HepG2 (cell line): ENCODE data around the gene MYO1B. TPM values are rescaled to one million over a fixed set of nuclear protein-coding genes. Genes with fewer than 3 reads are reported as not detected.
A peak's percentile ranks its signal among the peaks of the same experiment; 100 is the strongest.

Experiments used
- ATAC-seq: fragments of 200-7000 bp; cut with Tn5 transposase; 3 replicates; pipeline ENCODE4 v1.9.1; 2020; ENCODE audit warnings: mild to moderate bottlenecking, moderate library complexity
- BruUV-seq: library from RNA; stranded (reverse); fragments of 400-500 nt; replicated peaks from 2 replicates; lab custom pipeline; 2021; lab: Mats Ljungman, UMichigan
- CTCF ChIA-PET: fragments of 300-600 bp; formaldehyde crosslinking; extraction: SDS; loops from one replicate; lab custom pipeline; 2021; ENCODE audit warnings: low total read pairs, inconsistent platforms, low intra/inter-chr PET ratio; lab: Yijun Ruan, JAX
- POLR2A ChIA-PET: fragments of 350-600 bp; sonication (Branson Sonifier 250); formaldehyde crosslinking; loops from one replicate; lab custom pipeline; 2020; ENCODE audit warnings: antibody characterized with exemption, inconsistent platforms; lab: Yijun Ruan, JAX
- DNase-seq: peaks from one replicate; pipeline ENCODE4 v3.0.0-alpha.2; 2015; ENCODE audit warnings: low spot score
- FAIRE-seq: peaks from 3 replicates; lab custom pipeline; 2011; peaks lifted over from hg19 to GRCh38; lab: Jason Lieb, UNC
- H2AFZ ChIP-seq: one replicate; pipeline ENCODE4 v1.6.1; 2011; ENCODE audit warnings: low read length, inconsistent platforms
- H3K27ac ChIP-seq: fragments of 300-600 bp; 3 replicates; pipeline ENCODE4 v1.8.0; 2011; ENCODE audit warnings: mixed run types, mild to moderate bottlenecking, mixed read lengths, low read length, inconsistent platforms; ENCODE audit not compliant: insufficient read depth; ENCODE audit errors: extremely low read length
- H3K27me3 ChIP-seq, 2 experiments: fragments of 200-600 bp in 1 of 2; 2 replicates in 1 of 2; 3 replicates in 1 of 2; pipeline versions ENCODE4 v1.6.0 to v1.8.0; 2011; ENCODE audit warnings: low read length in 2 of 2, mild to moderate bottlenecking in 2 of 2, moderate library complexity in 2 of 2, inconsistent platforms in 1 of 2; ENCODE audit not compliant: insufficient read depth in 2 of 2, control insufficient read depth in 1 of 2
- H3K36me3 ChIP-seq, 2 experiments: fragments of 200-600 bp in 1 of 2; replicated peaks in 1 of 2; 2 replicates in 1 of 2; 3 replicates in 1 of 2; pipeline versions ENCODE4 v1.5.1 to v1.8.0; 2011; ENCODE audit warnings: low read length in 2 of 2, inconsistent platforms in 1 of 2; ENCODE audit not compliant: insufficient read depth in 2 of 2, control insufficient read depth in 1 of 2
- H3K4me1 ChIP-seq: 2 replicates; pipeline ENCODE4 v1.5.1; 2012; ENCODE audit warnings: low read length, inconsistent platforms; ENCODE audit not compliant: insufficient read depth
- H3K4me2 ChIP-seq: 2 replicates; pipeline ENCODE4 v1.6.0; 2011; ENCODE audit warnings: low read depth, low read length, inconsistent platforms
- H3K4me3 ChIP-seq, 3 experiments: fragments of 200-600 bp in 1 of 3; sonication (generic), shearing (Covaris generic) in 1 of 3; replicated peaks in 1 of 3; 2 replicates each; pipeline ENCODE4 v1.5.1; 2011 to 2016; ENCODE audit warnings: low read length in 3 of 3, inconsistent platforms in 2 of 3, low read depth in 2 of 3, mild to moderate bottlenecking in 2 of 3, control low read depth in 1 of 3, mixed read lengths in 1 of 3; ENCODE audit not compliant: insufficient read depth in 1 of 3
- H3K79me2 ChIP-seq: one replicate; pipeline ENCODE4 v1.6.1; 2011; ENCODE audit warnings: low read length, inconsistent platforms; ENCODE audit not compliant: insufficient read depth
- H3K9ac ChIP-seq: 2 replicates; pipeline ENCODE4 v1.6.0; 2011; ENCODE audit warnings: mild to moderate bottlenecking, low read depth, low read length, inconsistent platforms; ENCODE audit not compliant: insufficient read depth
- H3K9me3 ChIP-seq: 2 replicates; pipeline ENCODE4 v1.5.1; 2012; ENCODE audit warnings: mild to moderate bottlenecking, low read length
- H4K20me1 ChIP-seq: 2 replicates; pipeline ENCODE4 v1.6.0; 2011; ENCODE audit warnings: inconsistent platforms, mild to moderate bottlenecking, low read length, moderate library complexity; ENCODE audit not compliant: insufficient read depth
- DPF2 ChIP-seq: sonication (generic); formaldehyde crosslinking; IDR thresholded peaks from 2 replicates; pipeline ENCODE4 v1.4.0; 2020; ENCODE audit warnings: mild to moderate bottlenecking, low read depth, missing genetic modification reagents, borderline replicate concordance
- HNRNPK ChIP-seq: fragments of 200-400 bp; formaldehyde crosslinking; IDR thresholded peaks from 2 replicates; pipeline ENCODE4 v1.6.1; 2018; ENCODE audit warnings: low read length, low read depth, moderate library complexity, mild to moderate bottlenecking; ENCODE audit not compliant: poor library complexity, severe bottlenecking
- HOXA3 ChIP-seq: sonication (generic); formaldehyde crosslinking; IDR thresholded peaks from 2 replicates; pipeline ENCODE4 v1.5.0; 2020; ENCODE audit warnings: missing genetic modification reagents
- MBNL3 ChIP-seq: fragments of 250-450 bp; sonication (Bioruptor Pico); conservative IDR thresholded peaks from 2 replicates; pipeline ENCODE4 v1.8.0; 2022; ENCODE audit warnings: mild to moderate bottlenecking, inconsistent platforms
- NFE2L2 ChIP-seq: fragments of 150-350 bp; IDR thresholded peaks from 2 replicates; pipeline ENCODE4 v1.6.1; 2014; ENCODE audit warnings: low read length
- NFYB ChIP-seq: sonication (generic); formaldehyde crosslinking; IDR thresholded peaks from 2 replicates; pipeline ENCODE4 v1.4.0; 2020; ENCODE audit warnings: missing genetic modification reagents
- SPEN ChIP-seq: sonication (generic); formaldehyde crosslinking; IDR thresholded peaks from 2 replicates; pipeline ENCODE4 v1.5.1; 2020; ENCODE audit warnings: low read depth, mild to moderate bottlenecking, missing genetic modification reagents
- TRIM24 ChIP-seq: sonication (generic); formaldehyde crosslinking; IDR thresholded peaks from 2 replicates; pipeline ENCODE4 v1.8.0; 2022; ENCODE audit warnings: mild to moderate bottlenecking, missing genetic modification reagents
- ZNF124 ChIP-seq: sonication (generic); formaldehyde crosslinking; IDR thresholded peaks from 2 replicates; pipeline ENCODE4 v1.4.0; 2020; ENCODE audit warnings: missing genetic modification reagents
- ZNF446 ChIP-seq: sonication (generic); formaldehyde crosslinking; IDR thresholded peaks from 2 replicates; pipeline ENCODE4 v1.5.0; 2020; ENCODE audit warnings: mild to moderate bottlenecking, missing genetic modification reagents
- ZNF563 ChIP-seq: sonication (generic); formaldehyde crosslinking; IDR thresholded peaks from 2 replicates; pipeline ENCODE4 v1.8.0; 2022; ENCODE audit warnings: mild to moderate bottlenecking, moderate library complexity, missing genetic modification reagents
- WGBS: methylation state at CpG from one replicate; pipeline ENCODE4 v1.1.6; 2017; ENCODE audit warnings: low lambda C conversion rate; 5-methylcytosine and 5-hydroxymethylcytosine counted together
- in situ Hi-C: cut with HindIII; loops from 2 replicates; pipeline ENCODE4 v1.10.0; 2017; ENCODE audit warnings: low pct_unique_long_range_greater_than_20kb; ENCODE audit not compliant: extremely low pct_ligation_motif_present
- intact Hi-C: fragments of 100-400 bp; cut with micrococcal nuclease; formaldehyde crosslinking; loops from one replicate; pipeline ENCODE4 v1.10.0; 2022; ENCODE audit not compliant: unreplicated experiment
- polyA plus RNA-seq, 8 experiments: library from polyadenylated mRNA; depleted of rRNA in 3 of 8; stranded (reverse) in 7 of 8; unstranded in 1 of 8; fragments of >200 nt; fragmentation: Illumina TruSeq in 4 of 8; extraction: Trizol in 4 of 8; gene quantifications; 2 replicates each; pipeline versions ENCODE4 v1.2.1 to v1.2.3, GENCODE V29; 2011 to 2016; ENCODE audit warnings: low read depth in 4 of 8, missing spikeins in 1 of 8, mixed read lengths in 1 of 8; ENCODE audit not compliant: insufficient read depth in 1 of 8
- total RNA-seq, 5 experiments: library from RNA; depleted of rRNA; stranded (reverse); fragments of >200 nt; fragmentation: Illumina TruSeq; extraction: Trizol; gene quantifications; 2 replicates each; pipeline ENCODE4 v1.2.3, GENCODE V29; 2016; ENCODE audit warnings: low read depth in 1 of 5
- TF ChIP-seq, protein P1 (sequence below): sonication (generic); formaldehyde crosslinking; IDR thresholded peaks from 2 replicates; pipeline ENCODE4 v1.4.0; 2020; ENCODE audit warnings: missing genetic modification reagents, borderline replicate concordance
- TF ChIP-seq, protein P2 (sequence below): fragments of 450-650 bp; IDR thresholded peaks from 2 replicates; pipeline ENCODE4 v1.6.1; 2017
- TF ChIP-seq, protein P3 (sequence below), 2 experiments: sonication (generic) in 1 of 2; formaldehyde crosslinking in 1 of 2; IDR thresholded peaks; 2 replicates each; pipeline versions ENCODE4 v1.4.0 to v1.6.1; 2018 to 2020; ENCODE audit warnings: missing genetic modification reagents in 2 of 2, borderline replicate concordance in 1 of 2, low read depth in 1 of 2, mild to moderate bottlenecking in 1 of 2, missing biosample characterization in 1 of 2
- TF ChIP-seq, protein P4 (sequence below): IDR thresholded peaks from 2 replicates; pipeline ENCODE4 v1.6.1; 2012; ENCODE audit warnings: inconsistent platforms
- TF ChIP-seq, protein P5 (sequence below): sonication (generic); formaldehyde crosslinking; IDR thresholded peaks from 2 replicates; pipeline ENCODE4 v1.4.0; 2020; ENCODE audit warnings: missing genetic modification reagents

MYO1B gene
- total and polyA plus RNA-seq, 2 of the 13 experiments (the other 11 are each of a cell fraction or from before 2014, with no cell fraction given), result 36.9 to 89.8 TPM

DNA sequence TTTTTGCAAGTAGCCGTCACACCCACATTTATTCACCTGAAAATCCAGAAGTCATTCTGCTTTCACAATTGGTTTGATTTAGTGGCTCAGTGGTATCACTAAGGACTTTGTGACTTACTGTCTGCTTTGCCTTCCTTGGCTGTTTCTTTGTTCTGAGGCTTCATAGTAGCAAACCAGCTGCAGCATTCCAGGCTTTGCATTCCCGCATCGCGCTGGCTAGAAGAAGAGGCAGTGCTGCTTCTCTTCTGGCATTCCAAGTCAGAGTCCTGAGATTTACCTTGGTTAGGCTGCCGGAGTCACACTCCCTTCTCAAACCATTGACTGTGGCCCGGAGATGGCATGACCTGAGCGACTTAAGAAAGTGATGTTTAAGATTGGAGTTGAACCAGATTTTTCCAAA, 35.1 kb downstream of the MYO1B start (continued):
- TF ChIP-seq SPEN (CRISPR knock-in tag) (no peak), MBNL3 (no peak), HNRNPK (no peak), NFE2L2 (no peak), DPF2 (CRISPR knock-in tag) (no peak)
- TF ChIP-seq, protein P1, sequence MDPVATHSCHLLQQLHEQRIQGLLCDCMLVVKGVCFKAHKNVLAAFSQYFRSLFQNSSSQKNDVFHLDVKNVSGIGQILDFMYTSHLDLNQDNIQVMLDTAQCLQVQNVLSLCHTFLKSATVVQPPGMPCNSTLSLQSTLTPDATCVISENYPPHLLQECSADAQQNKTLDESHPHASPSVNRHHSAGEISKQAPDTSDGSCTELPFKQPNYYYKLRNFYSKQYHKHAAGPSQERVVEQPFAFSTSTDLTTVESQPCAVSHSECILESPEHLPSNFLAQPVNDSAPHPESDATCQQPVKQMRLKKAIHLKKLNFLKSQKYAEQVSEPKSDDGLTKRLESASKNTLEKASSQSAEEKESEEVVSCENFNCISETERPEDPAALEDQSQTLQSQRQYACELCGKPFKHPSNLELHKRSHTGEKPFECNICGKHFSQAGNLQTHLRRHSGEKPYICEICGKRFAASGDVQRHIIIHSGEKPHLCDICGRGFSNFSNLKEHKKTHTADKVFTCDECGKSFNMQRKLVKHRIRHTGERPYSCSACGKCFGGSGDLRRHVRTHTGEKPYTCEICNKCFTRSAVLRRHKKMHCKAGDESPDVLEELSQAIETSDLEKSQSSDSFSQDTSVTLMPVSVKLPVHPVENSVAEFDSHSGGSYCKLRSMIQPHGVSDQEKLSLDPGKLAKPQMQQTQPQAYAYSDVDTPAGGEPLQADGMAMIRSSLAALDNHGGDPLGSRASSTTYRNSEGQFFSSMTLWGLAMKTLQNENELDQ, result no peak

DNA sequence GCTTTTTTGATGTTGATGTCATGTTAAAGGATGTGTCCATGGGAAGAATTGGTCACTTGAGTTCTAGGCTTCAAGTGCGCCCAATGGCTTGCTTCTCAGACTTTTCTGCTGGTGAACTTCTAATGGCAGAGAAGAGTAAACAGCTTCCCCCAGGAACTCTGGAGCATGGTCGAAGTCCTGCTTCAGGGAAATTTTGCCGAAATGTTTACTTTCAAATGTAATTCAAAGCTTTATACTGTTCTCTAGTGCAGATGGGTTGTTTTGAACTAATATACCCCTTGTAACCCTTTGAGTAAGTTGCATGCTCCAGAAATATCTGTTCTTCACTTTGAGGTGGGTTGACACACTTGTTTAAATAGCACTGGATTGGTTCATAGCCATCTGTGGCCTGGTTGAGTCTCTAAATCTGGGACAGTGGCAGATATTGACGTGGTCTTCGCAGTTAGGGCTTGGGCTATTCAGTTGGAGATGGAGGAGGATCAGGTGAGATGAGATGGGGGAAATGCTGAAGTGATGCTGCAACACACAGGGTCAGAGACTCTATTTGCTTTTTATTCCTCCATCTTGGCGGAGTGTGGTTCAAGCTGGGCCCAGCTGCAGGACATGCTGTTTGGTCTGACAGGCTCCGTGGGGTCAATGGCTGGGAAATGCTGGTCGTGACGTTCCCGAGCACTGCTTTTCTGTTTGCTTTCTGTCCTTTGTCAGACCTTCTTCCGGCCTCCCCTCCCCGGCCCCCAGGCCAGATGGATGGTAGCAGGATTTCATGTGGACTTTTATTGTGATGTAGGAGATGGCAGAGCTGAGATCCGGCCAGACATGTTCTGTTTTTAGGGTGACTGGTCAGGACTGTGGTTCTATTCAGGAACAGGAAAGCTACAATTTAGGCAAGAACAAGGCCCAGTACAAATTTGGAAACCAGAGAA, 35.9 kb downstream of the MYO1B start:
- Histone ChIP-seq H3K4me3 (no peak overlapping the region), H3K9ac (no peak overlapping the region), H4K20me1 (no peaks in the 10 kb centered on the region), H3K4me1 (peaks cover 20% of the 10 kb centered on the region), H3K9me3 (no peaks in the 10 kb centered on the region), H3K4me2 (no peak overlapping the region), H3K79me2 (peaks cover 34% of the 10 kb centered on the region), H3K27ac (peak overlapping the region; percentile 23), H3K36me3 (peaks cover 14 to 58% of the 10 kb centered on the region in 2 experiments), H2AFZ (no peak overlapping the region), H3K27me3 (no peaks in the 10 kb centered on the region)
- WGBS, result 90% methylated on average over 13 of the region's 13 CpGs
- ChIA-PET CTCF (no interaction called here), POLR2A (interaction anchor here (0.8 kb wide), 1 partner anchor 35 kb away, joined by 3 read pairs; no protein-coding TSS in a partner anchor)
- ATAC-seq, result peak; percentile 67
- in situ Hi-C loops (no loop called here), intact Hi-C loops (no loop called here)
- no peak for FAIRE-seq
- no TSS peak for BruUV-seq
- DNase-seq, result peak; percentile 35
- TF ChIP-seq, protein P2, sequence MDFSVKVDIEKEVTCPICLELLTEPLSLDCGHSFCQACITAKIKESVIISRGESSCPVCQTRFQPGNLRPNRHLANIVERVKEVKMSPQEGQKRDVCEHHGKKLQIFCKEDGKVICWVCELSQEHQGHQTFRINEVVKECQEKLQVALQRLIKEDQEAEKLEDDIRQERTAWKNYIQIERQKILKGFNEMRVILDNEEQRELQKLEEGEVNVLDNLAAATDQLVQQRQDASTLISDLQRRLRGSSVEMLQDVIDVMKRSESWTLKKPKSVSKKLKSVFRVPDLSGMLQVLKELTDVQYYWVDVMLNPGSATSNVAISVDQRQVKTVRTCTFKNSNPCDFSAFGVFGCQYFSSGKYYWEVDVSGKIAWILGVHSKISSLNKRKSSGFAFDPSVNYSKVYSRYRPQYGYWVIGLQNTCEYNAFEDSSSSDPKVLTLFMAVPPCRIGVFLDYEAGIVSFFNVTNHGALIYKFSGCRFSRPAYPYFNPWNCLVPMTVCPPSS, result no peak
- TF ChIP-seq, protein P3, sequence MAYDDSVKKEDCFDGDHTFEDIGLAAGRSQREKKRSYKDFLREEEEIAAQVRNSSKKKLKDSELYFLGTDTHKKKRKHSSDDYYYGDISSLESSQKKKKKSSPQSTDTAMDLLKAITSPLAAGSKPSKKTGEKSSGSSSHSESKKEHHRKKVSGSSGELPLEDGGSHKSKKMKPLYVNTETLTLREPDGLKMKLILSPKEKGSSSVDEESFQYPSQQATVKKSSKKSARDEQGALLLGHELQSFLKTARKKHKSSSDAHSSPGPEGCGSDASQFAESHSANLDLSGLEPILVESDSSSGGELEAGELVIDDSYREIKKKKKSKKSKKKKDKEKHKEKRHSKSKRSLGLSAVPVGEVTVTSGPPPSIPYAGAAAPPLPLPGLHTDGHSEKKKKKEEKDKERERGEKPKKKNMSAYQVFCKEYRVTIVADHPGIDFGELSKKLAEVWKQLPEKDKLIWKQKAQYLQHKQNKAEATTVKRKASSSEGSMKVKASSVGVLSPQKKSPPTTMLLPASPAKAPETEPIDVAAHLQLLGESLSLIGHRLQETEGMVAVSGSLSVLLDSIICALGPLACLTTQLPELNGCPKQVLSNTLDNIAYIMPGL (CRISPR knock-in tag; IDR thresholded peaks at IDR 0.05; ENCODE audit: borderline replicate concordance in 1 of 2, low read depth in 1 of 2), result no peak
- TF ChIP-seq, protein P4, sequence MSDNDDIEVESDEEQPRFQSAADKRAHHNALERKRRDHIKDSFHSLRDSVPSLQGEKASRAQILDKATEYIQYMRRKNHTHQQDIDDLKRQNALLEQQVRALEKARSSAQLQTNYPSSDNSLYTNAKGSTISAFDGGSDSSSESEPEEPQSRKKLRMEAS, result no peak
- no peak for TF ChIP-seq ZNF124 (CRISPR knock-in tag)
- TF ChIP-seq, protein P5, sequence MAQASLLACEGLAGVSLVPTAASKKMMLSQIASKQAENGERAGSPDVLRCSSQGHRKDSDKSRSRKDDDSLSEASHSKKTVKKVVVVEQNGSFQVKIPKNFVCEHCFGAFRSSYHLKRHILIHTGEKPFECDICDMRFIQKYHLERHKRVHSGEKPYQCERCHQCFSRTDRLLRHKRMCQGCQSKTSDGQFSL (CRISPR knock-in tag), result no peak
- TF ChIP-seq NFYB, result no peak
- TF ChIP-seq ZNF563, result no peak
- TF ChIP-seq ZNF446, result no peak
- TF ChIP-seq HOXA3 (CRISPR knock-in tag), result 0 out of 2 replicates have a peak, but pooled peaks have one; percentile 16
- no peak for TF ChIP-seq TRIM24 (CRISPR knock-in tag)
